SU-DHL-6 (cell line): ENCODE measurements around the gene TSHZ2.

Experiments used
- CTCF ChIP-seq: fragments of 200-600 bp; sonication (generic); IDR thresholded peaks from one replicate; pipeline ENCODE4 v1.5.1; 2017; ENCODE audit warnings: antibody characterized with exemption, mild to moderate bottlenecking, low read length, moderate library complexity; ENCODE audit not compliant: insufficient read depth, poor library complexity, severe bottlenecking
- EZH2phosphoT487 ChIP-seq: fragments of 200-600 bp; sonication (generic), shearing (Covaris generic); conservative IDR thresholded peaks from 2 replicates; pipeline ENCODE4 v1.6.1; 2018; ENCODE audit warnings: mild to moderate bottlenecking, antibody characterized with exemption, low read length, moderate library complexity, mixed read lengths

DNA sequence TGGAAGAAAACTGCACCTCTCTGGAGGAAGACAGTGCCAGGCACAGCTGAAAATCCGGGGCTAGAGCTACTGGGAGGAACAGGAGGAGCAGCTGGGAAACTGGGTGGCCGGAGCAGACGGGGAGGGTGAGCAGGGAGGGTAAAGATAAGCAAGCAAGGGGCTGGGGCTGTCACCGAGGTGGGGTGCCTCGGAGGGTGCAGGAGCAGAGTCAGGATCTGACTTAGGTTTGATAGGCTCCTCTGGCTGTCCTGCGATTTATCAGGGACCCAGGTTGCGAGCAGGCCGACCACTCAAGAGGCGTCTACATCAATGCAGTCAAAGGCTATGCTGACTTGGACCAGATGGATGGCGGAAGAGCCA is 12.3 kb downstream of the TSHZ2 start:
- TF ChIP-seq EZH2phosphoT487 (no peak), CTCF (no peak)
